ENCODE data around the gene EFNA2. TPM values are rescaled to one million over a fixed set of nuclear protein-coding genes. Genes with fewer than 3 reads are reported as not detected.

EFNA2 gene
- total RNA-seq, 1 donor from 2014 or later = not detected

- H3K9me3 Mint-ChIP-seq = no peaks in the 10 kb centered on the region
- H3K27ac Mint-ChIP-seq = peak overlapping the region; percentile 80
- CTCF ChIA-PET = interaction anchor here (0.8 to 9.8 kb wide), 2 partner anchors 27 to 408 kb away, joined by 3 to 540 read pairs; partner anchors contain the start of gene ATP5F1D
- no peak for ATAC-seq (ENCODE audit: low read depth)
- no peak for DNase-seq
- intact Hi-C loops (cut with micrococcal nuclease) = no loop called here
- peak overlapping the region; percentile 86 for H3K4me3 Mint-ChIP-seq
- H3K36me3 Mint-ChIP-seq (ENCODE audit: low read depth) = peaks cover 45% of the 10 kb centered on the region
- H3K27me3 Mint-ChIP-seq = no peaks in the 10 kb centered on the region
- TF ChIP-seq CTCF (IDR thresholded peaks at IDR 0.05) = no peak
- POLR2A ChIA-PET = interaction anchor here (1.5 to 4.0 kb wide), 3 partner anchors 16 to 25 kb away, joined by 33 to 139 read pairs (median 37); no protein-coding TSS in a partner anchor
- H3K4me1 Mint-ChIP-seq = peaks cover 71% of the 10 kb centered on the region
These were observed 15.3 kb upstream of the EFNA2 start for GRCh38 chr19:1270213-1270853.

GRCh38 chr19:1270854-1271527 is 14.7 kb upstream of the EFNA2 start:
- H3K9me3 Mint-ChIP-seq = no peaks in the 10 kb centered on the region
- TF ChIP-seq CTCF (IDR thresholded peaks at IDR 0.05) = no peak
- POLR2A ChIA-PET = interaction anchor here (1.1 to 4.0 kb wide), 3 partner anchors 9 to 29 kb away, joined by 3 to 33 read pairs (median 9); partner anchors contain the start of gene ATP5F1D
- H3K27me3 Mint-ChIP-seq = no peaks in the 10 kb centered on the region
- peak overlapping the region; percentile 86 for H3K4me3 Mint-ChIP-seq
- H3K27ac Mint-ChIP-seq = peak overlapping the region; percentile 80
- CTCF ChIA-PET = no interaction called here
- H3K36me3 Mint-ChIP-seq (ENCODE audit: low read depth) = peaks cover 47% of the 10 kb centered on the region
- peaks cover 65% of the 10 kb centered on the region for H3K4me1 Mint-ChIP-seq
- ATAC-seq (ENCODE audit: low read depth) (no peak), DNase-seq (no peak)
- intact Hi-C loops (cut with micrococcal nuclease) = no loop called here

- no peak for TF ChIP-seq CTCF (IDR thresholded peaks at IDR 0.05)
- Mint-ChIP-seq H3K27me3 (no peaks in the 10 kb centered on the region), H3K27ac (peak overlapping the region; percentile 80), H3K9me3 (no peaks in the 10 kb centered on the region), H3K4me3 (peak overlapping the region; percentile 86), H3K36me3 (ENCODE audit: low read depth) (peaks cover 48% of the 10 kb centered on the region), H3K4me1 (peaks cover 67% of the 10 kb centered on the region)
- ChIA-PET CTCF (interaction anchor here (2.9 kb wide), 1 partner anchor 27 kb away, joined by 14 read pairs; no protein-coding TSS in a partner anchor), POLR2A (interaction anchor here (0.5 to 4.0 kb wide), 8 partner anchors 10 to 397 kb away, joined by 3 to 33 read pairs (median 4); partner anchors contain the start of gene ATP5F1D)
- DNase-seq = no peak
- no peak for ATAC-seq (ENCODE audit: low read depth)
- intact Hi-C loops (cut with micrococcal nuclease) = no loop called here
These were observed 13.9 kb upstream of the EFNA2 start for GRCh38 chr19:1271528-1272422.

- no peak for ATAC-seq (ENCODE audit: low read depth)
- POLR2A ChIA-PET = interaction anchor here (0.5 to 4.0 kb wide), 13 partner anchors 8 to 780 kb away, joined by 3 to 33 read pairs (median 3); partner anchors contain the start of gene ATP5F1D
- Mint-ChIP-seq H3K4me1 (peaks cover 65% of the 10 kb centered on the region), H3K36me3 (ENCODE audit: low read depth) (peaks cover 53% of the 10 kb centered on the region), H3K9me3 (no peaks in the 10 kb centered on the region), H3K4me3 (no peak overlapping the region), H3K27ac (peak overlapping the region; percentile 41), H3K27me3 (no peaks in the 10 kb centered on the region)
- intact Hi-C loops (cut with micrococcal nuclease) = no loop called here
- no peak for TF ChIP-seq CTCF (IDR thresholded peaks at IDR 0.05)
- DNase-seq = no peak
- CTCF ChIA-PET = interaction anchor here (2.9 kb wide), 1 partner anchor 28 kb away, joined by 14 read pairs; no protein-coding TSS in a partner anchor
These were observed 13.0 kb upstream of the EFNA2 start for GRCh38 chr19:1272423-1273262.
